ENCODE measurements around the gene PCNX3. TPM values are rescaled to one million over a fixed set of nuclear protein-coding genes. Genes with fewer than 3 reads are reported as not detected.

Gene PCNX3
- total RNA-seq, 1 donor from 2014 or later, result 59.5 TPM

- Mint-ChIP-seq H3K4me1 (ENCODE audit: low read depth) (peaks cover 9% of the 10 kb centered on the region), H3K4me3 (ENCODE audit: low read depth) (no peak overlapping the region), H3K27me3 (no peaks in the 10 kb centered on the region), H3K27ac (no peak overlapping the region), H3K9me3 (ENCODE audit: low read depth) (no peaks in the 10 kb centered on the region), H3K36me3 (ENCODE audit: insufficient read depth) (peaks cover 21% of the 10 kb centered on the region)
- DNase-seq (ENCODE audit: low spot score, unreplicated experiment), result no peak
- TF ChIP-seq CTCF (IDR thresholded peaks at IDR 0.05; ENCODE audit: unreplicated experiment), result no peak
Measured at GRCh38 chr11:65609665-65610064, 5.9 kb upstream of the PCNX3 start.

GRCh38 chr11:65610404-65610803 is 5.2 kb upstream of the PCNX3 start:
- no peak for DNase-seq (ENCODE audit: low spot score, unreplicated experiment)
- H3K27ac Mint-ChIP-seq, result no peak overlapping the region
- H3K27me3 Mint-ChIP-seq, result no peaks in the 10 kb centered on the region
- peaks cover 21% of the 10 kb centered on the region for H3K36me3 Mint-ChIP-seq (ENCODE audit: insufficient read depth)
- TF ChIP-seq CTCF (IDR thresholded peaks at IDR 0.05; ENCODE audit: unreplicated experiment), result no peak
- no peak overlapping the region for H3K4me3 Mint-ChIP-seq (ENCODE audit: low read depth)
- H3K4me1 Mint-ChIP-seq (ENCODE audit: low read depth), result peaks cover 9% of the 10 kb centered on the region
- no peaks in the 10 kb centered on the region for H3K9me3 Mint-ChIP-seq (ENCODE audit: low read depth)

GRCh38 chr11:65611028-65611757 is 4.4 kb upstream of the PCNX3 start:
- Mint-ChIP-seq H3K27ac (no peak overlapping the region), H3K27me3 (no peaks in the 10 kb centered on the region), H3K4me3 (ENCODE audit: low read depth) (no peak overlapping the region), H3K36me3 (ENCODE audit: insufficient read depth) (peaks cover 21% of the 10 kb centered on the region), H3K4me1 (ENCODE audit: low read depth) (peaks cover 9% of the 10 kb centered on the region), H3K9me3 (ENCODE audit: low read depth) (no peaks in the 10 kb centered on the region)
- no peak for DNase-seq (ENCODE audit: low spot score, unreplicated experiment)
- TF ChIP-seq CTCF (IDR thresholded peaks at IDR 0.05; ENCODE audit: unreplicated experiment), result no peak

- no peak for DNase-seq (ENCODE audit: low spot score, unreplicated experiment)
- H3K27me3 Mint-ChIP-seq, result no peaks in the 10 kb centered on the region
- peaks cover 17% of the 10 kb centered on the region for H3K4me1 Mint-ChIP-seq (ENCODE audit: low read depth)
- H3K27ac Mint-ChIP-seq, result peak overlapping the region; percentile 73
- H3K9me3 Mint-ChIP-seq (ENCODE audit: low read depth), result no peaks in the 10 kb centered on the region
- H3K4me3 Mint-ChIP-seq (ENCODE audit: low read depth), result peak overlapping the region; percentile 87
- H3K36me3 Mint-ChIP-seq (ENCODE audit: insufficient read depth), result peaks cover 21% of the 10 kb centered on the region
- no peak for TF ChIP-seq CTCF (IDR thresholded peaks at IDR 0.05; ENCODE audit: unreplicated experiment)
Measured at GRCh38 chr11:65611758-65612603, 3.6 kb upstream of the PCNX3 start.

- TF ChIP-seq CTCF (IDR thresholded peaks at IDR 0.05; ENCODE audit: unreplicated experiment), result no peak
- Mint-ChIP-seq H3K9me3 (ENCODE audit: low read depth) (no peaks in the 10 kb centered on the region), H3K27ac (no peak overlapping the region), H3K4me3 (ENCODE audit: low read depth) (peak overlapping the region; percentile 87), H3K27me3 (no peaks in the 10 kb centered on the region), H3K36me3 (ENCODE audit: insufficient read depth) (peaks cover 18% of the 10 kb centered on the region), H3K4me1 (ENCODE audit: low read depth) (peaks cover 17% of the 10 kb centered on the region)
- DNase-seq (ENCODE audit: low spot score, unreplicated experiment), result no peak
Measured at GRCh38 chr11:65612691-65613090, 2.9 kb upstream of the PCNX3 start.
